Prostate gland (tissue), 2 donors: ENCODE results near the gene LUC7L3. TPM values are rescaled to one million over a fixed set of nuclear protein-coding genes. Genes with fewer than 3 reads are reported as not detected.

Experiments used
- DNase-seq: peaks from one replicate; pipeline ENCODE4 v3.0.0-alpha.2; 2019; ENCODE audit warnings: low spot score
- H3K27ac ChIP-seq, 2 donors: fragments of 200-600 bp; sonication (generic); 2 replicates each; pipeline ENCODE4 v1.5.1; 2017 to 2019
- H3K27me3 ChIP-seq: fragments of 200-600 bp; sonication (generic); replicated peaks from 2 replicates; pipeline ENCODE4 v1.5.1; 2019; ENCODE audit not compliant: insufficient read depth
- H3K36me3 ChIP-seq, 2 donors: fragments of 200-600 bp; sonication (generic); 1 replicate in 1 of 2; 2 replicates in 1 of 2; pipeline versions ENCODE4 v1.5.1 to v1.8.1; 2017 to 2019
- H3K4me1 ChIP-seq: fragments of 200-600 bp; sonication (generic); replicated peaks from 2 replicates; pipeline ENCODE4 v1.5.1; 2019
- H3K4me3 ChIP-seq, 2 donors: fragments of 200-600 bp; sonication (generic); 2 replicates each; pipeline ENCODE4 v1.5.1; 2017 to 2019
- H3K9me3 ChIP-seq: fragments of 200-600 bp; sonication (generic); 2 replicates; pipeline ENCODE4 v1.5.1; 2017
- CTCF ChIP-seq, 4 experiments: fragments of 200-600 bp in 2 of 4; fragments of 450-650 bp in 2 of 4; sonication (generic) in 2 of 4; IDR thresholded peaks; 1 replicate in 3 of 4; 2 replicates in 1 of 4; pipeline ENCODE4 v1.5.1; 2016 to 2019; ENCODE audit warnings: antibody characterized with exemption in 4 of 4, mild to moderate bottlenecking in 2 of 4, moderate library complexity in 2 of 4
- POLR2A ChIP-seq: fragments of 450-650 bp; IDR thresholded peaks from one replicate; pipeline ENCODE4 v1.6.1; 2016; ENCODE audit warnings: antibody characterized with exemption, mild to moderate bottlenecking
- POLR2AphosphoS5 ChIP-seq: sonication (generic); formaldehyde crosslinking; IDR thresholded peaks from one replicate; pipeline ENCODE4 v1.6.1; 2017; ENCODE audit warnings: antibody characterized with exemption
- WGBS: methylation state at CpG from one replicate; pipeline ENCODE4 v1.1.5; 2018; 5-methylcytosine and 5-hydroxymethylcytosine counted together
- intact Hi-C: fragments of 100-400 bp; cut with DNase I; formaldehyde crosslinking; loops from one replicate; pipeline ENCODE4 v1.14.2; 2022
- total RNA-seq, 2 donors: library from RNA; depleted of rRNA; stranded (reverse); fragments of >200 nt; gene quantifications; one replicate each; pipeline ENCODE4 v1.1.0, GENCODE V29; 2016

LUC7L3 gene
- total RNA-seq, 2 donors from 2014 or later, result 45.4 to 234 TPM

- Histone ChIP-seq H3K4me1 (peaks cover 8% of the 10 kb centered on the region), H3K36me3 (no peaks in the 10 kb centered on the region)
- intact Hi-C loops, result loop anchor here (5.0 kb wide), 1 partner anchor 204 kb away; no protein-coding TSS in a partner anchor
These were observed 32.8 kb upstream of the LUC7L3 start for GRCh38 chr17:50686494-50687199.

GRCh38 chr17:50687200-50688066 lies 32.0 kb upstream of the LUC7L3 start:
- Histone ChIP-seq H3K4me1 (peaks cover 16% of the 10 kb centered on the region), H3K36me3 (no peaks in the 10 kb centered on the region), H3K27ac (peak overlapping the region; percentile 60 to 68), H3K9me3 (no peaks in the 10 kb centered on the region), H3K27me3 (no peaks in the 10 kb centered on the region), H3K4me3 (no peak overlapping the region)
- intact Hi-C loops, result loop anchor here (5.0 kb wide), 1 partner anchor 205 kb away; no protein-coding TSS in a partner anchor
- TF ChIP-seq CTCF (IDR thresholded peaks at IDR 0.05) (no peak), POLR2AphosphoS5 (no peak), POLR2A (no peak)
- 81% methylated on average over 16 of the region's 16 CpGs for WGBS
- DNase-seq, result no peak

More at GRCh38 chr17:50686494-50687199, 32.8 kb upstream of the LUC7L3 start:
- H3K9me3 ChIP-seq, result no peaks in the 10 kb centered on the region
- peak; percentile 84 for TF ChIP-seq POLR2AphosphoS5
- no peak for TF ChIP-seq CTCF (IDR thresholded peaks at IDR 0.05)
- no peak overlapping the region for H3K4me3 ChIP-seq
- peak overlapping the region; percentile 60 to 68 for H3K27ac ChIP-seq
- DNase-seq, result peak; percentile 68
- 23% methylated on average over 14 of the region's 14 CpGs for WGBS
- no peaks in the 10 kb centered on the region for H3K27me3 ChIP-seq

- H3K27me3 ChIP-seq, result no peaks in the 10 kb centered on the region
- H3K36me3 ChIP-seq, result no peaks in the 10 kb centered on the region
- H3K27ac ChIP-seq, result no peak overlapping the region
- H3K9me3 ChIP-seq, result no peaks in the 10 kb centered on the region
- no peak overlapping the region for H3K4me3 ChIP-seq
- DNase-seq, result no peak
- TF ChIP-seq POLR2A (no peak), POLR2AphosphoS5 (no peak), CTCF (IDR thresholded peaks at IDR 0.05) (no peak)
- peaks cover 23% of the 10 kb centered on the region for H3K4me1 ChIP-seq
- intact Hi-C loops, result loop anchor here (5.0 kb wide), 1 partner anchor 206 kb away; no protein-coding TSS in a partner anchor
- 93% methylated on average over 3 of the region's 3 CpGs for WGBS
These were observed 31.2 kb upstream of the LUC7L3 start for GRCh38 chr17:50688245-50688644.

GRCh38 chr17:50689251-50689650 lies 30.2 kb upstream of the LUC7L3 start:
- WGBS, result 66% methylated on average over 4 of the region's 4 CpGs
- Histone ChIP-seq H3K36me3 (no peaks in the 10 kb centered on the region), H3K27me3 (no peaks in the 10 kb centered on the region), H3K9me3 (no peaks in the 10 kb centered on the region), H3K4me3 (no peak overlapping the region), H3K4me1 (peaks cover 28% of the 10 kb centered on the region), H3K27ac (no peak overlapping the region)
- intact Hi-C loops, result loop anchor here (5.0 kb wide), 1 partner anchor 207 kb away; no protein-coding TSS in a partner anchor
- TF ChIP-seq POLR2A (no peak), CTCF (IDR thresholded peaks at IDR 0.05) (no peak), POLR2AphosphoS5 (no peak)
- no peak for DNase-seq
